EL (cell line): ENCODE results near the gene SPON1.

Experiments
- DNase-seq: peaks from one replicate; pipeline ENCODE4 v3.0.0-alpha.2; 2016

The SPON1 gene

GRCh38 chr11:13944911-13945425, 17.6 kb upstream of the SPON1 start:
- DNase-seq = no peak

GRCh38 chr11:13947379-13947778, 15.1 kb upstream of the SPON1 start:
- no peak for DNase-seq

- DNase-seq = no peak
These were observed 12.6 kb upstream of the SPON1 start for GRCh38 chr11:13949876-13950275.

- no peak for DNase-seq
These were observed 10.3 kb upstream of the SPON1 start for GRCh38 chr11:13952221-13952620.

- DNase-seq = no peak
These were observed 9.9 kb upstream of the SPON1 start for GRCh38 chr11:13952668-13953067.

GRCh38 chr11:13954591-13954990, 7.9 kb upstream of the SPON1 start:
- no peak for DNase-seq

GRCh38 chr11:13955971-13956421, 6.5 kb upstream of the SPON1 start:
- DNase-seq = peak; percentile 61

GRCh38 chr11:13956988-13957387, 5.5 kb upstream of the SPON1 start:
- DNase-seq = no peak

- no peak for DNase-seq
These were observed 3.7 kb upstream of the SPON1 start for GRCh38 chr11:13958641-13959400.

GRCh38 chr11:13962198-13962561, 343 bp upstream of the SPON1 start:
- no peak for DNase-seq

- no peak for DNase-seq
These were observed 836 bp downstream of the SPON1 start for GRCh38 chr11:13963169-13963948.

GRCh38 chr11:13963949-13964770, 1.6 kb downstream of the SPON1 start:
- no peak for DNase-seq

GRCh38 chr11:13964771-13965074, 2.2 kb downstream of the SPON1 start:
- DNase-seq = no peak

- DNase-seq = no peak
These were observed 2.8 kb downstream of the SPON1 start for GRCh38 chr11:13965337-13965736.

GRCh38 chr11:13966013-13966412, 3.5 kb downstream of the SPON1 start:
- DNase-seq = no peak

GRCh38 chr11:13966486-13966885, 4.0 kb downstream of the SPON1 start:
- no peak for DNase-seq

GRCh38 chr11:13970986-13971385, 8.5 kb downstream of the SPON1 start:
- DNase-seq = peak; percentile 8

GRCh38 chr11:13972043-13972910, 9.8 kb downstream of the SPON1 start:
- no peak for DNase-seq

- DNase-seq = no peak
These were observed 10.4 kb downstream of the SPON1 start for GRCh38 chr11:13972944-13973343.

- DNase-seq = no peak
These were observed 12.1 kb downstream of the SPON1 start for GRCh38 chr11:13974631-13975030.

- no peak for DNase-seq
These were observed 20.7 kb downstream of the SPON1 start for GRCh38 chr11:13983081-13983751.
